HG03045 (cell line): ENCODE results near the gene BLOC1S4.
"Not testable (repeated sequence)": the region's sequence is repeated elsewhere in the genome, so short reads cannot be mapped to it uniquely, and the experiment has no call there.

Experiments
- ATAC-seq: cut with Tn5 transposase; IDR thresholded peaks from one replicate; pipeline ENCODE4 v1.9.1; 2021; ENCODE audit warnings: mild to moderate bottlenecking, moderate library complexity; ENCODE audit not compliant: unreplicated experiment

The BLOC1S4 gene

DNA sequence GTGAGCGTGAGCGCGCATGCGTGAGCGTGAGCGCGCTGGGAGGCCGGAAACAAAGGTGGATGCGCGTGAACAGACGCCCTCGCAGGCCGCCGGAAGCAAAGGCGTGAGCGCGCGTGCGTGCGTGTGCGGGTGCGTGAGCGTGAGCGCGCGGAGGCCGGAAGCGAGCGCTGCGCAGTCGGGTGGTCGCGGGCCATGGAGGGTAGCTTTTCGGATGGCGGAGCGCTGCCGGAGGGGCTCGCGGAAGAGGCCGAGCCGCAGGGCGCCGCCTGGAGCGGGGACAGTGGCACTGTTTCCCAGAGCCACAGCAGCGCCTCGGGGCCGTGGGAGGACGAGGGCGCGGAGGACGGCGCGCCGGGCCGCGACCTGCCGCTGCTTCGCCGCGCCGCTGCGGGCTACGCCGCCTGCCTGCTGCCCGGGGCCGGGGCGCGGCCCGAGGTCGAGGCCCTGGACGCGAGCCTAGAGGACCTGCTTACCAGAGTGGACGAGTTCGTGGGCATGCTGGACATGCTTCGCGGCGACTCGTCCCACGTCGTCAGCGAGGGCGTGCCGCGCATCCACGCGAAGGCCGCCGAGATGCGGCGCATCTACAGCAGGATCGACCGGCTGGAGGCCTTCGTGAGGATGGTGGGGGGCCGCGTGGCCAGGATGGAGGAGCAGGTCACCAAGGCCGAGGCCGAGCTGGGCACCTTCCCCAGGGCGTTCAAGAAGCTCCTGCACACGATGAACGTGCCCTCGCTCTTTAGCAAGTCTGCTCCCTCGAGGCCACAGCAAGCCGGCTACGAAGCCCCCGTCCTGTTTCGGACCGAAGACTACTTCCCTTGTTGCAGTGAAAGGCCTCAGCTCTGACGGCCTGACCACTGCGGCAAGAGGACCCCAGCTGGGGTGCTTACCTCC is at the start of gene BLOC1S4:
Gene BLOC1S4, plus strand, starts transcription at position 157 of the 894 bp plus-strand sequence. Its CDS starts 36 bp downstream, at position 193.
- ATAC-seq, result peak; percentile 81

- no peak for ATAC-seq
Measured at GRCh38 chr4:6668391-6668790, 47.6 kb upstream of the BLOC1S4 start.

GRCh38 chr4:6671648-6672047 is 44.3 kb upstream of the BLOC1S4 start:
- no peak for ATAC-seq

- no peak for ATAC-seq
Measured at GRCh38 chr4:6672131-6672530, 43.8 kb upstream of the BLOC1S4 start.

DNA sequence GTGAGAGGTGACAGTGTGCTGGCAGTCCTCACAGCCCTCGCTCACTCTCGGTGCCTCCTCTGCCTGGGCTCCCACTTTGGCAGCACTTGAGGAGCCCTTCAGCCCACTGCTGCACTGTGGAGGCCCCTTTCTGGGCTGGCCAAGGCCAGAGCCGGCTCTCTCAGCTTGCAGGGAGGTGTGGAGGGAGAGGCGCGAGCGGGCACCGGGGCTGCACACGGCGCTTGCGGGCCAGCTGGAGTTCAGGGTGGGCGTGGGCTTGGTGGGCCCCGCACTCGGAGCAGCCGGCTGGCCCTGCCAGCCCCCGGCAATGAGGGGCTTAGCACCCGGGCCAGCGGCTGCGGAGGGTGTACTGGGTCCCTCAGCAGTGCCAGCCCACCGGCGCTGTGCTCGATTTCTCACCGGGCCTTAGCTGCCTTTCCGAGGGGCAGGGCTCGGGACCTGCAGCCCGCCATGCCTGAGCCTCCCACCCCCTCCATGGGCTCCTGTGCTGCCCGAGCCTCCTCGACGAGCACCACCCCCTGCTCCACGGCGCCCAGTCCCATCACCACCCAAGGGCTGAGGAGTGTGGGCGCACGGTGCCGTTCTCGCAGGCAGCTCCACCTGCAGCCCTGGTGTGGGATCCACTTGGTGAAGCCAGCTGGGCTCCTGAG is 43.3 kb upstream of the BLOC1S4 start:
- not testable (repeated sequence) for ATAC-seq

DNA sequence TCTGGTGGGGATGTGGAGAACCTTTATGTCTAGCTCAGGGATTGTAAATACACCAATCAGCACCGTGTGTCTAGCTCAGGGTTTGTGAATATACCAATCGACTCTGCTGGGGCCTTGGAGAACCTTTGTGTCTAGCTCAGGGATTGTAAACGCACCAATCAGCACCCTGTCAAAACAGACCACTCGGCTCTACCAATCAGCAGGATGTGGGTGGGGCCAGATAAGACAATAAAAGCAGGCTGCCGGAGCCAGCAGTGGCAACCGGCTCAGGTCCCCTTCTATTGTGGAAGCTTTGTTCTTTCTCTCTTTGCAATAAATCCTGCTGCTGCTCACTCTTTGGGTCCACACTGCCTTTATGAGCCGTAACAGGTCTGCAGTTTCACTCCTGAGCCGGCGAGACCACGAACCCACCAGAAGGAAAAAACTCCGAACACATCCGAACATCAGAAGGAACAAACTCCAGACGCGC is 42.7 kb upstream of the BLOC1S4 start:
- ATAC-seq, result not testable (repeated sequence)

GRCh38 chr4:6673660-6674499 is 42.1 kb upstream of the BLOC1S4 start:
- ATAC-seq, result peak; percentile 70

DNA sequence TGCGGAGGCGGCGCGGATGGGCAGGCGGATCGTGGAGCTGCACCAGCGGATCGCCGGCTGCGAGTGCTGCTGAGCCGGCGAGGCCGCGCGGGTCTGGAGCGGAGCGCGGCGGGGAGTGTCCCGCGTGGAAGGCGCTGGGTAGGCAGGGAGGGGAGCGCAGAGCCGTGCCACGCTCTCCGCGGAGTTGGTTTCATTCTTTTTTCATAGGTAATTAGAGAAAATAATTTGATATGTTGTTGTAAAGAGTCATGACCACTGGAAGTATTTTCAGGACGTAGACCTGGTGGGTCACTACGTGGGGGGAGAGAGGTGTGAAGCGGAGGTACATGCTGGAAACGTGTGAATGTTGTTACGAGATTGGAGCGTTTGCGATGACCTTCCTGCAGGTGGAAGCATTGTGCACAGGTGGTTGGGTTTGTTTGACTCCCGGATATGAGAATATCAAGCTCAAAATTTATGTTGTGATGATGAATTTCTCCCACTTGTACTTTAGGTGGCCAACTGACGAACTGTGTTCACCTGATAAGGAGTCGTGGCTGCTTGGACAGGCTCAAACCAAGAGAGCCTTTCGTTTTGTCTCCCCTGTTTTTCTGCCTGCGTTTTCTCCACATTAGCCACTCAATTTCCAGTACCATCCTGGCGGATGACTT is 41.3 kb upstream of the BLOC1S4 start:
- ATAC-seq, result peak; percentile 40

GRCh38 chr4:6676722-6677558 is 39.0 kb upstream of the BLOC1S4 start:
- ATAC-seq, result no peak

DNA sequence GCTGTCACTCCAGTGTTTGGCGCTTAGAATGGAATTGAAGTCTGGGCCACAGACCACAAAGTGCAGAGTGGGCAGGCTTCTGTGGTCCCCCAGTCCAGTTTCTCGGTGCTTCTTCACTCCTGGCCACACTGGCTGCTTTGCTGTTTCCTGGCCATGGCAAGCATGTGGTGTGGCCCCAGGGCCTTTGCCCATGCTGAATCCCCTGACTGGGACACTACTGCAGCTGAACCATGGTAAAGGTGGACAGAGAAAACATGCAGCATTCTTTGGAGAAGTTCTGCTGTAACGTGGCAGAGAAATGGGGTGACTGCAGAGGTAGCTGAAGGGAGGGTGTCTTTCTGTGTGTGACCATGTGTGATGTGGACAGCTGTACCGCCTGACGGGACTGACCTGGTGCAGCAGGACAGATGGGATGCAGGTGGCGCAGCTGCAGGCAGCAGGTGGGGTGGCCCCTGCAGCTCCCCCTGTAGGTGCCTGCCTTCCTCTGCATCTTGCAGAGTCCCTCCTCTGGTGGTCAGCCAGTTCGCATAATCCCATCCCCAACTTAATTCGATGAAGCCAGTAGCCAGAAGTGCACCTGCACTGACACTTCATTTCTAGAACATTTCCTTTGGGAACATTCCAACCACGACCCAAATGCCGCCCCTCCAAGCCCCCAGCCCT is 35.5 kb upstream of the BLOC1S4 start:
- ATAC-seq, result no peak

DNA sequence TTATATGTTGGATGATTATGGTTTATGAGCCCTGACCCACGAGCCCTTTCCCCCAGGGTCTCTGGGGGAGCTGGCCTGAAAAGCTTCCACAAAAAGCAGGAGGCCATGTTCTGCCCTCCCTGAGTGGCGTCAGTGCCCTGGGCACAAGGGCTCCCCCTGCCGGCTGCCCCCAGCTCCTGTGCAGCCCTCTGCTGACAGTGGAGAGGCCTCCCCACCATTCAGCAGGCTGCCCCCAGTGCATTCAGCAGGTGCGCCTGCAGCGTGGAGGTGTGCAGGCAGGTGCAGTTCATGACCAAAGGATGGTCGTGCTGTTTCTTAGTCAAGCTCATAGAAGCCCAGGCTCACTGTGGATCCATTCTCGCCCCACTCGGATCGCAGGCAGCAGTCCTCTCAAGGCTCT is 34.8 kb upstream of the BLOC1S4 start:
- ATAC-seq, result no peak

GRCh38 chr4:6682862-6683590 is 32.9 kb upstream of the BLOC1S4 start:
- no peak for ATAC-seq

DNA sequence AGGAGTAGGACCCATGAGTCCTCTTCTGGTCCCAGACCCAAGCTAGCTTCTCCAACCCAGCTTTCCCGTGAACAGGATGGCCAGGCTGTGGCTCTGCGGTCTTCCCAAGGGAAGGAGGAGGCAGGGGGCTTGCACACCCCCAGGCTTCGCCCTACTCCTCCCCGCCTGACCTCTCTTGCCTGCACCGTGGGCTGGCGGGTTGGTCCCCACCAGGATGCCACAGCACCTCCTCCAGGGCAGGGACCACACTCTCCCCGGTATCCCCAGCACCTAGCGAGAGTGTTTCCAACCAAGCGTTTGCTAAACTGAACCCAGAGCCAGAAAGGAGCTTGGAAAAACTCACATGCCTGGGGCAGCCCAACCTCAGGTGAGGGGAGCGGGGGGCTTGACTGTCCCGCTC is 31.3 kb upstream of the BLOC1S4 start:
- no peak for ATAC-seq

- ATAC-seq, result no peak
Measured at GRCh38 chr4:6686104-6686787, 29.7 kb upstream of the BLOC1S4 start.

DNA sequence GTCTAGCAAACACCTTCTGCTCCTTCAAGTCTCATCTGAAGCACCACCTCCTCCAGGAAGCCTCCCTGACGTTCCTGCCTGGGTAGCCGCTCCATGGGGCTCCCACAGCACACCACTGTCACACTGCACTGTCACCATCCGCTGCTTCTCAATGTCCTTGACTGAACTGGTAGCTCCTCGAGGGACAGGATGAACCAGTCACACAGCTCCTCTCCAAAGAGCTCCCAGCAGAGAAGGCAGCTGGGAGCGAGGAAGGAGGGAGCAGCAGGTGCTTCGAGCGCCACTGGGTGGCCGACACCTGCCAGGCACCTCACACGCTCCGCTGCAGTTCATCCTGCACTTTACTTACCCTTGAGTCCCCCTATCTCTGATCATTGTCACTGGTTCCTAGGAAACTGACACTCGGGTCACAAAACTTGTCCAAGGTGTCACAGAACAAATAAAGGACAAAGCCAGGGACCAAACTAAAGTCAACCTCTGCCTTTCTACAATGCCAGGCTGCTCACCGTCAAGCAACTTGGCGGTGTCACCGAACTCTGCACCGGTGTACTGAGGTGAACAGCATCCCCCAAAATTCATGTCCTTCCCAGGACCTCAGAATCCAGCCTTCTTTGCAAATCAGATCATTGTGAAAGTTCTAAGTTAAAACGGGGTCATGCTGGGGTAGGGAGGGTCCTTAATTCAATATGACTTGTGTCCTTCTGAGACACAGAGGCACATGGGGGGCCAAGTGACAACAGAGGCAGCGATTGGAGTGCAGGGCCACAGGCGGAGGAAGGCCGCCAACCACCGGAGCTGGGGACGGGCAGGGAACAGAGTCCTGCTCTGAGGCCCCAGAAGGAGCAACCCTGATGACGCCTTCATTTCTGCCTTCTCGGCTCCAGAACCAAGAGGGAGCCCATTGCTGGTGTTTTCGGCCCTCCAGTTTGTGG is 27.8 kb upstream of the BLOC1S4 start:
- no peak for ATAC-seq

DNA sequence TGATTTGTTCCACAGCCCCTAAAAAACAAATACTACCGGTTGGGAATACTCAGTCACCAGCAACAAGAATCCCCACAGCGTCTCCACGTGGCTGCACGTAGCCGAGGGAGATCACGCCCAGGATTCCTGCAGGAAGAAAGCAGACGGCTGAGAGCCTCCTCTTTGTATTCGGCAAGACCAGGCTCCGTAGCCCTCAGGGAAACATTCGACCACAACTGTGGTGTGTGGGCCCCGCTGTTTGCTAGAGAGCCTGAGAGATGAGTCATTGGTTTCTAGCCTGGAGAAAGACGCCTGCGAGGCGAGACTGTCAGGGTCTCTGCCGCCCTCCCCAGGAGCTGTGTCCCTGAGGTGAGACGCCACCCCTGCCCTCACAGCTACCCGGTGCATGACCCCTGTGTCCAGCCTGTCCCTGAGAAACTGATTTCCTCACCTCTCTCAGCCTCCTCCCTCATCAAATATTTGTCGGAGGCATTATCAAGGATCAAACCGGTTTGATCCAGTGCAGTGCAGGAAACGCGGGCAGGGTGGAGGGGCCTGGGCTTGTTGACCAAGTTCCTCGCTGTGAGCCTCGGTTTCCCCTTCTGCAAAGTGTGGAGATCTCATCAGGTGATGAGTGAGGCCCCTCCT is 27.0 kb upstream of the BLOC1S4 start:
- no peak for ATAC-seq
